HK-2 (cell line): Measurements from ENCODE around the gene ZKSCAN4.

Source experiments
- DNase-seq: peaks from one replicate; pipeline ENCODE4 v3.0.0-alpha.2; 2018; ENCODE audit not compliant: unreplicated experiment

Gene ZKSCAN4

DNA sequence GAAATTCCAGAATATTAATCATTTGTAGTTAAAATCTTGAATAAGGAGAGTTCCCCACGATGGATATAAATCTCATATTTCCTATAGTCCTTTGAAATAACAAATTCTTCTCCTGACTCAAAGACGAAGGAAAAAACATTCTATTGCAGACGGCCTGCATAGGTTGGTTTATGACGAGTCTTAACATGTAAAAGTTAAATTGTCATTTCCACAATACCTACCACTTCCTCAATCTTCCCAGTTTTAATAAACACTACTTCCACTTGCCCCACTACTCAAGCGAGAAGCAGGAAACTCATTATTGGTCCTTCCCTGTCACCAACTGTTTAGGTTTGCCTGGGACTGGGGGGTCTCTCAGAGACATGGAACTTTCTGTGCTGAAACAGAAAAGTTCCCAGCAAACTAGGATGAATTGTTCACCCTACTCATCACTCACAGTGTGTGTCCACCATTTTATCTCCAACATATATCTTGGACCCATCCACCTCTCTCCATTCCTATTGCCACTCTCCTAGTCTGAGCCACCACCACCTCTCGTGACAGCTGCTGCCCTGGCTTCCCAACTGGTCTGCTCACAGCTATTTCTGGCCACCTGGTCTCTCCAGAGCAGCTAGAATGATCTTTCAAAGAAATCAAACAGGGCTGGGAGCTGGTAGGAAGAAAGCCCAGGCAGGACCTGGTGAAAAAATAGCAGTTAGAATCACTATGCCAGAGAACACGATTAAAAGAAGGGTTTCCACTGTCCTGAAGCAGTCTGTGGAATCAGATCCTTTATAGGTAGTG lies 42.1 kb downstream of the ZKSCAN4 start:
- DNase-seq = no peak

DNA sequence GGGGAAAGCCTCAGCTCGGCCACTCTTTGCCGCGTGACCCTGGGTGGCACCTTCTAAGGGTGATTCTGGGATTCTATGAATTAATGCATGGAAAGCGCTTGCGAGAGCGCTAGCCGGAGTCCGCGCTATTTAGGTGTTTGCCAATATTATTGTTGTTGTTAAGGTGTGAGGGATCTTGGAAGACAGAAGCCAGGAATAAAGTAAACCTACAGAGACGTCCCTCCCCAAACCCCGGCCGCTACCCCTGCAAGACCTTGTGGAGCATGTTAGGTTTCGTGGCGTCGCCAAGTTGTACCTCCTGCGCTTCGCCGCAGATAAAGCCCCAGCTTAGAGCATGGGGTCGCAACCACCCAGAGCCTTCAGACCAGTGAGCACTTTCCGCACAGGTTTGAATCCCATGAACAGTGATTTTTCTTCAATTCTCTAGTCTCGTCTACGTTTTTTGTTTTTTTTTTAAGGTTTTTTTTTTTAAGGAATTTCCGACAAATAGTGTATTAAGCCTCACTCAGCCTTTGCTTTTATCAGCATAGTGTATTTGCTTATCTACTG lies 43.9 kb downstream of the ZKSCAN4 start:
- no peak for DNase-seq

DNA sequence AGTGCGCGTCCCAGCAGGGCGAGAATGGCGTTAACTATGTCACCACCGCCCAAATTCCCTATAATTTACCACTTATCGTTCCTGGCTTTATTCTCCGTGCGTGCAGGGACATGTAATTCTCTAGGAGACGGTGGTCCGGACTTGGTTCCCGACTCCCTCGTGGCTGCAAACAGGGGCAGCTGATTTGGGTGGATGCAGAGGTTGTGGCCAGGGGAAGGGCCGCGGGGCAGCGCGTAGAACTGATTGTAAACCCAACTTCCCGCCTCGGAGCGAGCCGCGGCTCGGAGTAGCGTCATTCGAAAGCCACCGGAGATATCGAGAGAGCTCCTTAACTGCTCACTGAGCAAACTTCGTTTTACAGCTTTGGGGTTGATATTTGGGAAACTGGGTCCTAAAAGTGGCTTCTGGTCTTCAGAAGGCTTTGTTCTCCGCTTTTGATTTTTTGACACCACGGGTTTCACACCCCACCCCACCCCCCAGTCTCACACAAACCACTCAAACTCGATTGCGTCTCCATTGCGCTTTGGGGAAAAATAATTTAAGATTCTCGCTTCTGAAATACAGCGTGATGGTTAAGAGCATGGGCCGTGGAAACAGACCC lies 44.5 kb downstream of the ZKSCAN4 start:
- DNase-seq = peak; percentile 17

DNA sequence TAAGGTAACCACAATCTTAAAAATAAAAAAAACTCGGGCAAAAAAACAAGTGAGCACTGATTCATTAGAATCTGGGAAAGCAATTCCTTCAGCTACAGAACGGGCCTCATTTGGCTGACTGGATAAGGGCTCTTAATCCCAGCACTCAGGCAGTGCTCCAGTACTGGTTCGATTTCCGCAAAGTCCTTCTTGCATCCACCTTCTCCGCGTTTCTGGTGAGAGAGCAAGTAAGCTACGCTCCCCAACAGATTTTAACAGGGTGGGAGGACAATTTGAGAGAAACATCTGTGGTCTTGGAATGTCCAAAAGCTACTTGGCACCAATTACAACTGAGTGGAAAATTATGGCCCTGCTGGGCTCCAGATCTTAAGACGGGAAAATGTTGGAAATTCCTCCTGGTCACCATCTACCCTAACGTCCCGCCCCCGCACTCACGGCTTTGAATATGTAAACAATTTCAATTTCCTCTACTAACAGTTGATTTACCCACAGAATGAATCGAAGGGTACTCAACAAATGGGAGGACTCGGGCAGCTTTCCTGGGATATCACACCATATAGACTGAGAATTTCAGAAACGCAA lies 45.0 kb downstream of the ZKSCAN4 start:
- no peak for DNase-seq

DNA sequence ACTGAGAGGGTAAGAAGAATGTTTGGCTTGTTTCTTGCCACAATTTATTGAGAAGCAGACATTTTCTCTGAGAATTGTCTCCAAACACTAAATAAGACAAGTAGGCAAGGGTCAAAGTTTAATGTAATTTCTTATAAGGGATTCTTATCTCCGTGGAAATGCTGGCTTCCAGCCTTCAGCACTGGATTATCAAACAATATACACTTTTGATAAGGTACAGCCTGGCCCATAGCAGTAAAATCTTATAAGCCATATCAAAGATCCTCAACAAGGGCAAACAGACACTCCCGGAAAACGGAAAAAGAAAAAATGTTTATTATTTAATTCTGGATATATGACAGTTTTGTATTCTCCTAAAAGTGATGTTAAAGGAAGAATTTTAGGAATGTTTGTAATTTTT lies 45.5 kb downstream of the ZKSCAN4 start:
- no peak for DNase-seq

DNA sequence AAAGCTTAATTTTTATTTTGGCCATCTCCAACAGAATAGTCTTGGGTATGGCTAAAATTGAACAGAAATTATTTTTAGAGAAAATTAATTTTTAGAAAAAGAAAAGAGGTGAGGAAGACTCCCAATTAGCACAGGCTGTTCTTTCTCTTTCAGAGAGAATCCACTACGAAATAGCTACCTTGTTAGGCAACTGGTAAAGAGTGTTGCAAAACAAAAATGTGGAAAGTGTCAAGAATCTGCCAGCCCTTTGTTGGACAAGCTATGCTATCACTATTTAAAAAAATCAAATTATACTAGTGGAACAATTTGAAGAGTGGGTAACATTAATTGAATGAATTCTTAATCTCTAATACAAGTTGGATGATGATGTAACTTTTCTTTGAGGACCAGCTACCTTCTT lies 46.2 kb downstream of the ZKSCAN4 start:
- no peak for DNase-seq

DNA sequence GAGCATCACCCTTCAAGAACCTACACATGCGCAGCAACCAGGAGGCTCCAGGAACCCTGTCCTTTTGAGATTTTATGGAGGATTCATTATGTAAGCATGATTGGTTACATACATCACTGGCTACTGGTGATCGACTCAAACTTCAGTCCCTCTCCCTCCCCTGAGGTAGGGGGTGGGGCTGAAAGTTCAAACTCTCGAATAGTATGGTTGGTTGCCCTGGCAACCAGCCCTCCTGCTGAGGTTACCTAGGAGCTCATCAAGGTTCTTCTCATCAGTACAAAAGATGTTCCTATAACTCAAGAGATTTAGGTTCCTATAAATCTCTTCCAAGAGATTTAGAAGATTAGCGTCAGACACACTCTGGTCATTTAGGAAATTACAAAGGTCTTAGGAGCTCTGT lies 48.9 kb downstream of the ZKSCAN4 start:
- DNase-seq = no peak

DNA sequence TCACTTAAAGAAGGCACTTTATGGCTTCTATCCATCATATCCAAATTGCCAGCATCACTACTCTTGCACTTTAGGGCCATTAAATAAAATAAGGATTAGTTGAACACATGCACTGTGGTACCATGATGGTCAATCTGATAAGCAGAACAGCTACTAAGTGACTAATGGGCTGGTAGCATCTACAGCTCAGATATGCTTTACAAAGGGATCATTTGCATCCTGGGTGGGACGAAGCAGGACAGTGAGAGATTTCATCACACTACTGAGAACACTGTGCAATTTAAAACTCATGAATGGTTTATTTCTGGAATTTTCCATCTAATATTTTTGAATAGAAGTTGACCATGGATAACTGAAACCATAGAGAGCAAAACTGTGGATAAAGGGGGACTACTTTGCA lies 52.0 kb downstream of the ZKSCAN4 start:
- no peak for DNase-seq
